ENCODE results near the gene FAM200B. TPM values are rescaled to one million over a fixed set of nuclear protein-coding genes. Genes with fewer than 3 reads are reported as not detected.

FAM200B gene
- total RNA-seq, 6 experiments from 2014 or later: 26.0 to 36.2 (median 34.3) TPM

- H3K27me3 Mint-ChIP-seq (ENCODE audit: insufficient read depth): peaks cover 24% of the 10 kb centered on the region
- H3K4me3 Mint-ChIP-seq: no peak overlapping the region
- no peak overlapping the region for H3K27ac Mint-ChIP-seq
- no peak for TF ChIP-seq CTCF (IDR thresholded peaks at IDR 0.05)
- no peak for DNase-seq
- H3K4me1 Mint-ChIP-seq (ENCODE audit: low read depth): peaks cover 9% of the 10 kb centered on the region
- H3K36me3 Mint-ChIP-seq (ENCODE audit: low read depth): peaks cover 4% of the 10 kb centered on the region; the same call in 1 of the 2 replicates
- H3K9me3 Mint-ChIP-seq: peaks cover 10% of the 10 kb centered on the region
These were observed 55.0 kb downstream of the FAM200B start for GRCh38 chr4:15736514-15737050.

- peaks cover 9% of the 10 kb centered on the region for H3K4me1 Mint-ChIP-seq (ENCODE audit: low read depth)
- H3K27me3 Mint-ChIP-seq (ENCODE audit: insufficient read depth): peaks cover 24% of the 10 kb centered on the region
- no peak overlapping the region for H3K27ac Mint-ChIP-seq
These were observed 55.6 kb downstream of the FAM200B start for GRCh38 chr4:15737255-15737654.

GRCh38 chr4:15738877-15739276 is 57.2 kb downstream of the FAM200B start:
- TF ChIP-seq CTCF (IDR thresholded peaks at IDR 0.05): no peak
- no peak overlapping the region for H3K27ac Mint-ChIP-seq

More at GRCh38 chr4:15737255-15737654, 55.6 kb downstream of the FAM200B start:
- TF ChIP-seq CTCF (IDR thresholded peaks at IDR 0.05): 0 out of 2 replicates have a peak, but pooled peaks have one; percentile 14
- H3K4me3 Mint-ChIP-seq: no peak overlapping the region
- no peak for DNase-seq
- H3K9me3 Mint-ChIP-seq: peaks cover 16% of the 10 kb centered on the region
- H3K36me3 Mint-ChIP-seq (ENCODE audit: low read depth): peaks cover 10% of the 10 kb centered on the region; the same call in 1 of the 2 replicates

More at GRCh38 chr4:15738877-15739276, 57.2 kb downstream of the FAM200B start:
- H3K36me3 Mint-ChIP-seq (ENCODE audit: low read depth): peaks cover 15% of the 10 kb centered on the region; the same call in 1 of the 2 replicates
- H3K9me3 Mint-ChIP-seq: peaks cover 17% of the 10 kb centered on the region
- H3K4me1 Mint-ChIP-seq (ENCODE audit: low read depth): peaks cover 12% of the 10 kb centered on the region
- no peak overlapping the region for H3K4me3 Mint-ChIP-seq
- DNase-seq: no peak
- H3K27me3 Mint-ChIP-seq (ENCODE audit: insufficient read depth): peaks cover 24% of the 10 kb centered on the region

Other genes with a start within 250 kb of the FAM200B start
- 10 to 100 TPM; 19.1 to 26.5 (median 21.8) TPM for gene CC2D2A, start 211.9 kb upstream of the FAM200B start, total RNA-seq (2021; fragmentation: NEBNext Ultra II Directional; extraction: Animal tissue kit (Norgen Biotek cat#: 25700))
- 10 to 100 TPM; 35.8 to 40.5 (median 37.2) TPM for gene FBXL5, start 26.5 kb upstream of the FAM200B start, total RNA-seq (2021; fragmentation: NEBNext Ultra II Directional; extraction: Animal tissue kit (Norgen Biotek cat#: 25700))
- gene BST1, start 21.2 kb downstream of the FAM200B start, total RNA-seq (2021; fragmentation: NEBNext Ultra II Directional; extraction: Animal tissue kit (Norgen Biotek cat#: 25700)): 1 to 10 TPM; 2.4 to 4.2 (median 2.8) TPM
- under 1 TPM in 3 of 6 experiments, not detected in 3; 0.07 to 0.15 (median 0.07) TPM for gene CD38, start 96.5 kb downstream of the FAM200B start, total RNA-seq (2021; fragmentation: NEBNext Ultra II Directional; extraction: Animal tissue kit (Norgen Biotek cat#: 25700))